Brain microvascular endothelial cell (primary cell): ENCODE measurements around the gene SEC63.
"Not testable (repeated sequence)": the region's sequence is repeated elsewhere in the genome, so short reads cannot be mapped to it uniquely, and the experiment has no call there.

Experiments
- DNase-seq: peaks from one replicate; pipeline ENCODE4 v3.0.0-alpha.2; 2020
- H3K27ac ChIP-seq: fragments of 250-450 bp; sonication (Bioruptor Pico); 2 replicates; pipeline ENCODE4 v1.5.1; 2020; ENCODE audit warnings: mild to moderate bottlenecking, moderate library complexity
- H3K27me3 ChIP-seq: fragments of 250-450 bp; sonication (Bioruptor Pico); replicated peaks from 2 replicates; pipeline ENCODE4 v1.5.1; 2020; ENCODE audit warnings: mild to moderate bottlenecking
- H3K36me3 ChIP-seq: fragments of 250-450 bp; sonication (Bioruptor Pico); replicated peaks from 2 replicates; pipeline ENCODE4 v1.5.1; 2020; ENCODE audit warnings: mild to moderate bottlenecking
- H3K4me3 ChIP-seq: 2 replicates; pipeline ENCODE4 v1.5.1; 2011; ENCODE audit warnings: low read depth, mild to moderate bottlenecking, control low read depth, low read length, moderate library complexity
- CTCF ChIP-seq: IDR thresholded peaks from 2 replicates; pipeline ENCODE4 v1.5.1; 2011; ENCODE audit warnings: low read depth, mild to moderate bottlenecking, moderate library complexity, low read length, control low read depth, inconsistent platforms; ENCODE audit errors: missing control alignments
- in situ Hi-C: cut with HindIII; loops from 2 replicates; pipeline ENCODE4 v1.10.0; 2017; ENCODE audit warnings: low sequenced_read_pairs, low pct_ligation_motif_present

The SEC63 gene

GRCh38 chr6:107936162-107936909 lies 21.7 kb downstream of the SEC63 start:
- Histone ChIP-seq H3K27me3 (no peaks in the 10 kb centered on the region), H3K27ac (no peak overlapping the region), H3K36me3 (no peaks in the 10 kb centered on the region), H3K4me3 (no peak overlapping the region)
- in situ Hi-C loops, result no loop called here
- no peak for DNase-seq
- no peak for TF ChIP-seq CTCF

GRCh38 chr6:107934229-107934628 lies 23.8 kb downstream of the SEC63 start:
- H3K36me3 ChIP-seq, in situ Hi-C loops, DNase-seq, H3K27ac ChIP-seq, H3K4me3 ChIP-seq, H3K27me3 ChIP-seq: not testable (repeated sequence)

- H3K27me3 ChIP-seq, result no peaks in the 10 kb centered on the region
- no peak overlapping the region for H3K27ac ChIP-seq
- H3K4me3 ChIP-seq, result no peak overlapping the region
- no peak for DNase-seq
- TF ChIP-seq CTCF, result no peak
- in situ Hi-C loops, result no loop called here
- H3K36me3 ChIP-seq, result no peaks in the 10 kb centered on the region
These were observed 25.4 kb downstream of the SEC63 start for GRCh38 chr6:107932580-107932979.

- H3K27ac ChIP-seq, result no peak overlapping the region
- in situ Hi-C loops, result no loop called here
- no peaks in the 10 kb centered on the region for H3K27me3 ChIP-seq
- H3K4me3 ChIP-seq, result no peak overlapping the region
- no peak for TF ChIP-seq CTCF
- no peak for DNase-seq
- no peaks in the 10 kb centered on the region for H3K36me3 ChIP-seq
These were observed 26.1 kb downstream of the SEC63 start for GRCh38 chr6:107931894-107932293.

- in situ Hi-C loops, result no loop called here
- H3K4me3 ChIP-seq, result no peak overlapping the region
- no peak overlapping the region for H3K27ac ChIP-seq
- H3K27me3 ChIP-seq, result no peaks in the 10 kb centered on the region
- no peak for TF ChIP-seq CTCF
- no peak for DNase-seq
- no peaks in the 10 kb centered on the region for H3K36me3 ChIP-seq
These were observed 29.0 kb downstream of the SEC63 start for GRCh38 chr6:107928984-107929383.

- H3K27me3 ChIP-seq, in situ Hi-C loops, DNase-seq: not testable (repeated sequence)
These were observed 31.1 kb downstream of the SEC63 start for GRCh38 chr6:107926697-107927544.

More at GRCh38 chr6:107926697-107927544, 31.1 kb downstream of the SEC63 start:
- H3K27ac ChIP-seq, H3K36me3 ChIP-seq, H3K4me3 ChIP-seq: not testable (repeated sequence)
